HepG2 (cell line): ENCODE data around the gene EFS. TPM values are rescaled to one million over a fixed set of nuclear protein-coding genes. Genes with fewer than 3 reads are reported as not detected.

Experiments used
- ATF6 ChIP-seq: sonication (generic); formaldehyde crosslinking; conservative IDR thresholded peaks from 2 replicates; pipeline ENCODE4 v1.4.0; 2020; ENCODE audit warnings: missing genetic modification reagents
- CBX2 ChIP-seq, 2 experiments: fragments of 200-600 bp in 1 of 2; sonication (generic); formaldehyde crosslinking in 1 of 2; IDR thresholded peaks; 2 replicates each; pipeline versions ENCODE4 v1.7.0 to v1.8.1; 2018 to 2022; ENCODE audit warnings: low read depth in 2 of 2, low read length in 1 of 2, mild to moderate bottlenecking in 1 of 2, missing genetic modification reagents in 1 of 2
- CCDC6 ChIP-seq: sonication (generic); formaldehyde crosslinking; IDR thresholded peaks from 2 replicates; pipeline ENCODE4 v1.8.1; 2022; ENCODE audit warnings: mild to moderate bottlenecking, missing genetic modification reagents, moderate library complexity
- CREM ChIP-seq, 2 experiments: sonication (generic) in 1 of 2; formaldehyde crosslinking in 1 of 2; IDR thresholded peaks; 2 replicates each; pipeline versions ENCODE4 v1.4.0 to v1.6.1; 2016 to 2020; ENCODE audit warnings: antibody characterized with exemption in 1 of 2, mild to moderate bottlenecking in 1 of 2, missing genetic modification reagents in 1 of 2
- KDM6A ChIP-seq: IDR thresholded peaks from 2 replicates; pipeline ENCODE4 v1.6.1; 2016; ENCODE audit warnings: low read depth
- PHF21A ChIP-seq: sonication (generic); formaldehyde crosslinking; IDR thresholded peaks from 2 replicates; pipeline ENCODE4 v1.5.0; 2020; ENCODE audit warnings: mild to moderate bottlenecking, missing genetic modification reagents
- SNAPC2 ChIP-seq: sonication (generic); formaldehyde crosslinking; IDR thresholded peaks from 2 replicates; pipeline ENCODE4 v1.8.1; 2022; ENCODE audit warnings: mild to moderate bottlenecking, missing genetic modification reagents
- SNRNP70 ChIP-seq: fragments of 200-400 bp; formaldehyde crosslinking; IDR thresholded peaks from 2 replicates; pipeline ENCODE4 v1.6.1; 2017; ENCODE audit warnings: mild to moderate bottlenecking, low read depth, low read length, moderate library complexity
- TEAD3 ChIP-seq: optimal IDR thresholded peaks from 2 replicates; pipeline ENCODE3; 2016; ENCODE audit warnings: borderline replicate concordance
- TFE3 ChIP-seq: IDR thresholded peaks from 2 replicates; pipeline ENCODE4 v1.6.1; 2016
- ZNF546 ChIP-seq: sonication (generic); formaldehyde crosslinking; conservative IDR thresholded peaks from 2 replicates; pipeline ENCODE4 v1.8.1; 2023; ENCODE audit warnings: mild to moderate bottlenecking, missing genetic modification reagents
- ZSCAN29 ChIP-seq: sonication (generic); formaldehyde crosslinking; conservative IDR thresholded peaks from 2 replicates; pipeline ENCODE4 v1.4.0; 2020; ENCODE audit warnings: mild to moderate bottlenecking, missing genetic modification reagents
- polyA plus RNA-seq, 8 experiments: library from polyadenylated mRNA; depleted of rRNA in 3 of 8; stranded (reverse) in 7 of 8; unstranded in 1 of 8; fragments of >200 nt; fragmentation: Illumina TruSeq in 4 of 8; extraction: Trizol in 4 of 8; gene quantifications; 2 replicates each; pipeline versions ENCODE4 v1.2.1 to v1.2.3, GENCODE V29; 2011 to 2016; ENCODE audit warnings: low read depth in 4 of 8, missing spikeins in 1 of 8, mixed read lengths in 1 of 8; ENCODE audit not compliant: insufficient read depth in 1 of 8
- total RNA-seq, 5 experiments: library from RNA; depleted of rRNA; stranded (reverse); fragments of >200 nt; fragmentation: Illumina TruSeq; extraction: Trizol; gene quantifications; 2 replicates each; pipeline ENCODE4 v1.2.3, GENCODE V29; 2016; ENCODE audit warnings: low read depth in 1 of 5
- TF ChIP-seq, protein P1 (sequence below): sonication (generic); formaldehyde crosslinking; IDR thresholded peaks from 2 replicates; pipeline ENCODE4 v1.5.0; 2020; ENCODE audit warnings: missing genetic modification reagents
- TF ChIP-seq, protein P2 (sequence below): sonication (generic); formaldehyde crosslinking; IDR thresholded peaks from 2 replicates; pipeline ENCODE4 v1.8.0; 2022; ENCODE audit warnings: low read depth, missing genetic modification reagents
- TF ChIP-seq, protein P3 (sequence below): sonication (generic); formaldehyde crosslinking; IDR thresholded peaks from 2 replicates; pipeline ENCODE4 v1.5.0; 2020; ENCODE audit warnings: mild to moderate bottlenecking, missing genetic modification reagents
- TF ChIP-seq, protein P4 (sequence below): sonication (generic); formaldehyde crosslinking; IDR thresholded peaks from 2 replicates; pipeline ENCODE4 v1.5.0; 2020; ENCODE audit warnings: missing genetic modification reagents

The EFS gene
- total and polyA plus RNA-seq, 2 of the 13 experiments (the other 11 are each of a cell fraction or from before 2014, with no cell fraction given), result not detected

DNA sequence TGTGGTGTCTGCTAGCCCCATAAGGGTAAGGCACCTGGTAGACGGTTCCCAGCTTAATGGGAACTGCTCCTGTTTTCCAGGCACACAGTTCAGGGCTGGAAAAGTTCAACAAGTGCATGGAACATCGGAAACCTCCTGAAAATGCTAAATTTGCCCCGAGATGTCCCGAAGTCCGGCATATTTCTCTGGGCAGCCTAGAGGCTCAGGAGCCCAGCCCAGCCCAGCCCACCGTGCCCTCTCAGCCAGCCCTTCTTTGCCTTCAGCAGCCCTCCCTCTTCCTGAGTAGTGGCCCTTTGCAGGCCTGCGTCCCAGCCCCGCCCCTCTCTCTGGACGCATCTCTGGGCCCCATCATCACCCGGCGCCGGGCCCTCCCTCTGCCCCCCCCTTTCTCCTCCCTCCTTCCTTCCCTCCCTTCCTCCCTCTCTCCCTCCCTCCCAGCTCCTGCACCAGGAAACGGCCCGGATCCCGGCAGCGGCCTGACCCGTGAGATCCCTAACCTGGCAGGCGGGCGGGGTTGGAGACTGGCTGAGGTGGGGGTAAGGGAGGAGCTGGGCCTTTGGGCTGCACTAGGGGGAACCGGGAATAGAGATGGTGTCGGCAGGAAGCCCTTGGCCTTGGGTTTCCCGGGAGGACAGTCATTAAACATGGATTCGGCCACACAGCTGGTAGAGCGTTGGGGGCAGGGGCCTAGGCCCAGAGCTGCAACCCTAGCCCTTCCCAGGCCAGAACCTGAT lies 58.4 kb downstream of the EFS start, which contains the start of gene BCL2L2 (continued):
- TF ChIP-seq TFE3 (peak; percentile 74; the same call in 1 of the 2 replicates), KDM6A (peak; percentile 17; the same call in 1 of the 2 replicates), CBX2 (IDR thresholded peaks at IDR 0.05; ENCODE audit: low read depth, low read length) (no peak), CBX2 (CRISPR knock-in tag; IDR thresholded peaks at IDR 0.05; ENCODE audit: low read depth) (no peak), TEAD3 (CRISPR knock-in tag) (peak; percentile 84), CCDC6 (no peak), SNRNP70 (no peak), ATF6 (CRISPR knock-in tag) (peak; percentile 94), PHF21A (CRISPR knock-in tag) (no peak), SNAPC2 (CRISPR knock-in tag) (peak; percentile 97; the same call in 1 of the 2 replicates), ZSCAN29 (CRISPR knock-in tag) (peak; percentile 90), CREM (IDR thresholded peaks at IDR 0.05) (peak; percentile 100), CREM (CRISPR knock-in tag; IDR thresholded peaks at IDR 0.05) (peak; percentile 90), ZNF546 (CRISPR knock-in tag) (peak; percentile 66; the same call in 1 of the 2 replicates)
- TF ChIP-seq, protein P1, sequence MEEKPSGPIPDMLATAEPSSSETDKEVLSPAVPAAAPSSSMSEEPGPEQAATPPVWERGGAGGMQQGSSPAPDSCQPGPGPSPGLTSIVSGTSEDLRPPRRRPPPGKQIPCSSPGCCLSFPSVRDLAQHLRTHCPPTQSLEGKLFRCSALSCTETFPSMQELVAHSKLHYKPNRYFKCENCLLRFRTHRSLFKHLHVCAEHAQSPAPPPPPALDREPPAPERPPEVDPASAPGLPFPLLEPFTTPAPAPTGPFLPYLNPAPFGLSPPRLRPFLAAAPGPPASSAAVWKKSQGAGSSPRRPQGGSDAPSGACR (CRISPR knock-in tag), result no peak
- TF ChIP-seq, protein P2, sequence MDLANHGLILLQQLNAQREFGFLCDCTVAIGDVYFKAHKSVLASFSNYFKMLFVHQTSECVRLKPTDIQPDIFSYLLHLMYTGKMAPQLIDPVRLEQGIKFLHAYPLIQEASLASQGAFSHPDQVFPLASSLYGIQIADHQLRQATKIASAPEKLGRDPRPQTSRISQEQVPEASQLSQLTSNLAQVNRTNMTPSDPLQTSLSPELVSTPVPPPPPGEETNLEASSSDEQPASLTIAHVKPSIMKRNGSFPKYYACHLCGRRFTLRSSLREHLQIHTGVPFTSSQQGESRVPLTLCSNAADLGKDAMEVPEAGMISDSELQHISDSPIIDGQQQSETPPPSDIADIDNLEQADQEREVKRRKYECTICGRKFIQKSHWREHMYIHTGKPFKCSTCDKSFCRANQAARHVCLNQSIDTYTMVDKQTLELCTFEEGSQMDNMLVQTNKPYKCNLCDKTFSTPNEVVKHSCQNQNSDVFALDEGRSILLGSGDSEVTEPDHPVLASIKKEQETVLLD (CRISPR knock-in tag), result no peak
- TF ChIP-seq, protein P3, sequence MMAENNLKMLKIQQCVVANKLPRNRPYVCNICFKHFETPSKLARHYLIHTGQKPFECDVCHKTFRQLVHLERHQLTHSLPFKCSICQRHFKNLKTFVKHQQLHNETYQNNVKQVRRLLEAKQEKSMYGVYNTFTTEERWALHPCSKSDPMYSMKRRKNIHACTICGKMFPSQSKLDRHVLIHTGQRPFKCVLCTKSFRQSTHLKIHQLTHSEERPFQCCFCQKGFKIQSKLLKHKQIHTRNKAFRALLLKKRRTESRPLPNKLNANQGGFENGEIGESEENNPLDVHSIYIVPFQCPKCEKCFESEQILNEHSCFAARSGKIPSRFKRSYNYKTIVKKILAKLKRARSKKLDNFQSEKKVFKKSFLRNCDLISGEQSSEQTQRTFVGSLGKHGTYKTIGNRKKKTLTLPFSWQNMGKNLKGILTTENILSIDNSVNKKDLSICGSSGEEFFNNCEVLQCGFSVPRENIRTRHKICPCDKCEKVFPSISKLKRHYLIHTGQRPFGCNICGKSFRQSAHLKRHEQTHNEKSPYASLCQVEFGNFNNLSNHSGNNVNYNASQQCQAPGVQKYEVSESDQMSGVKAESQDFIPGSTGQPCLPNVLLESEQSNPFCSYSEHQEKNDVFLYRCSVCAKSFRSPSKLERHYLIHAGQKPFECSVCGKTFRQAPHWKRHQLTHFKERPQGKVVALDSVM (CRISPR knock-in tag), result no peak
- TF ChIP-seq, protein P4, sequence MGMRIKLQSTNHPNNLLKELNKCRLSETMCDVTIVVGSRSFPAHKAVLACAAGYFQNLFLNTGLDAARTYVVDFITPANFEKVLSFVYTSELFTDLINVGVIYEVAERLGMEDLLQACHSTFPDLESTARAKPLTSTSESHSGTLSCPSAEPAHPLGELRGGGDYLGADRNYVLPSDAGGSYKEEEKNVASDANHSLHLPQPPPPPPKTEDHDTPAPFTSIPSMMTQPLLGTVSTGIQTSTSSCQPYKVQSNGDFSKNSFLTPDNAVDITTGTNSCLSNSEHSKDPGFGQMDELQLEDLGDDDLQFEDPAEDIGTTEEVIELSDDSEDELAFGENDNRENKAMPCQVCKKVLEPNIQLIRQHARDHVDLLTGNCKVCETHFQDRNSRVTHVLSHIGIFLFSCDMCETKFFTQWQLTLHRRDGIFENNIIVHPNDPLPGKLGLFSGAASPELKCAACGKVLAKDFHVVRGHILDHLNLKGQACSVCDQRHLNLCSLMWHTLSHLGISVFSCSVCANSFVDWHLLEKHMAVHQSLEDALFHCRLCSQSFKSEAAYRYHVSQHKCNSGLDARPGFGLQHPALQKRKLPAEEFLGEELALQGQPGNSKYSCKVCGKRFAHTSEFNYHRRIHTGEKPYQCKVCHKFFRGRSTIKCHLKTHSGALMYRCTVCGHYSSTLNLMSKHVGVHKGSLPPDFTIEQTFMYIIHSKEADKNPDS (CRISPR knock-in tag), result no peak
